ENCODE data around the gene ALG8.
A peak's percentile ranks its signal among the peaks of the same experiment; 100 is the strongest.

The ALG8 gene

DNA sequence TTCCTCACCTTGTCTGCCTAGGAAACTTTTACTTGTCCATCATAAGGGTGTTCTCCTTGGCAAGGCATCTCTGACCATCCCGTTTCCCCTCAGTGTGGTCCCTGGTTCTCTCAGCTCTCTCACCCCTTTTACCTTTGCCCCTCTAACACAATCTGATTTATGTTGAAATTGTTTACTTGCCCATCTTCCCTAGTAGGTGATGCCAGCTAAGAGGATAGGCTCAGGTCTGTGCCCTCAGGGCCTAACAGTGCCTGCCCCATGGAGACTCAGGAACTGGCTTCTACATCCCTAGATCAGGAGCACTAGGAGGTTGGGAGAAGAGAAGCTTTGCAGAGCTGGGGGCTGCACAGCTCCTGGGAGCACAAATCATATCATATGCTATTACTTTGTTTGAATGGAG lies 21.1 kb upstream of the ALG8 start:
- no peak overlapping the region for H3K4me3 ChIP-seq (replicated peaks; ENCODE audit: low read depth, low read length)
- TF ChIP-seq CTCF (IDR thresholded peaks at IDR 0.05; ENCODE audit: low read length, missing control alignments): no peak
- no peak for DNase-seq (ENCODE audit: low read depth)

DNA sequence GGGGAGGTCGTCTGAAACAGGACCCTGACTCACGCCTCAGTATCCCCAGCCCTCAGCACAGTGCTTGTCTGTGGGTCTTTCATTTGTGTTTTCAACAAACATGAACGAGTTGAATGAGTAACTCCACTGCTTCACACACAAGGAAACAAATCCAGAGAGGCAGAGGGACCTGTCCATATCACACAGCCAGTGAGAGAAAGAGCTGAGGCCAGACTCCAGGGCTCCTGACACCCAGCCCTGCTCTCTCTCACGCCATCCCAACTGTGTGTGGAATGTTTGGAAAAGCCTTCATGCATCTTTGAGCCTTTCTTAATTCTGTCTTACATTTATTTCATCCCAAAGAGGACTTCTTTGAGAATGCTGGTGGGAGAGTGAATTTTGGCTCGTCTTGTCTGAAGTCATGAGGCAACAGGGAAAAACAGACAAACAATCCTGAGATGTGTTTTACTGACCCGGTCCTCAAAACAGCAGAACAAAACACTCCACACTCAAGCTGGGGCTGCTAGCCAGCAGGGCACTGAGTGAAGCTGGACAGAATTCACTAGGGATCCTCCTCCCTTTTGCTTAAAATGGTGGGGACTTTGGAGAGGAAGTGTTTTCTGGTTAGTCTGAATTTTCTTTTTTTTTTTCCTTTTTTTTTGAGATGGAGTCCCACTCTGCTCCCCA lies 19.7 kb upstream of the ALG8 start:
- TF ChIP-seq CTCF (IDR thresholded peaks at IDR 0.05; ENCODE audit: low read length, missing control alignments): no peak
- DNase-seq (ENCODE audit: low read depth): no peak
- H3K4me3 ChIP-seq (replicated peaks; ENCODE audit: low read depth, low read length): no peak overlapping the region

DNA sequence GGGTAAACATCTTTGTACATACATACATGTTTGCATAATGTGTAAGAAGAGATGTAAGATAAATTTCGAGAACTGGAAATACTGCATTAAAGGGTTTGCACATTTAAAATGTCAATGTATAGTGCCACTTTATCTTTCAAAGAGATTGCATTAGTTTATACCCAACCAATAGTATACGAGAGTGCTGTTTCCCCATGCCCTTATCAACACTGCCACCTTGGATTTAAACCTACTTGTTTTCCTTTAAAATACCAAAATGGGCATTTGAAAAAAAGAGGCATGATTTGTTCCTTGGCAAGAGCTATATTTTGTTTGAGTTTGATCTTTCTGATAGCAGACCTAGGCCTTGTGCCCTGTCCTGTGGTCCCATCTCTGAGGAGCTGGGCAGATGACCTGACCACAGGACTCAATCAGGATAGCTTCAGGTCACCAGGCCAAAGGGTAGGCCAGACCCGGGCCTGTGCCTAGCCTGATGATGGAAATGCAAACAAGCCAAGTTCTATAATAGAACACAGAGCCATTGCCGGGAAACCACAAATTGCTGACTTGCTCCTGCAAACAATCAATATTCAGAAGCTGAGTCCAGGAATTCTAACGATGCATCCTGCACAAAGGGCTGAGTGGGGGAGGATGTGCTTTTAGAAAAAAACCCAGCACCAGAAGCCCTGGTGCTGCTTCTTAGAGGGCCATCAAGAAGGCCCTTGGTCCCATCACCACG lies 16.9 kb upstream of the ALG8 start:
- H3K4me3 ChIP-seq (replicated peaks; ENCODE audit: low read depth, low read length): no peak overlapping the region
- DNase-seq (ENCODE audit: low read depth): no peak
- TF ChIP-seq CTCF (IDR thresholded peaks at IDR 0.05; ENCODE audit: low read length, missing control alignments): no peak

- no peak overlapping the region for H3K4me3 ChIP-seq (replicated peaks; ENCODE audit: low read depth, low read length)
- no peak for DNase-seq (ENCODE audit: low read depth)
- TF ChIP-seq CTCF (IDR thresholded peaks at IDR 0.05; ENCODE audit: low read length, missing control alignments): no peak
Observed at GRCh38 chr11:78151804-78152203, 12.4 kb upstream of the ALG8 start.

DNA sequence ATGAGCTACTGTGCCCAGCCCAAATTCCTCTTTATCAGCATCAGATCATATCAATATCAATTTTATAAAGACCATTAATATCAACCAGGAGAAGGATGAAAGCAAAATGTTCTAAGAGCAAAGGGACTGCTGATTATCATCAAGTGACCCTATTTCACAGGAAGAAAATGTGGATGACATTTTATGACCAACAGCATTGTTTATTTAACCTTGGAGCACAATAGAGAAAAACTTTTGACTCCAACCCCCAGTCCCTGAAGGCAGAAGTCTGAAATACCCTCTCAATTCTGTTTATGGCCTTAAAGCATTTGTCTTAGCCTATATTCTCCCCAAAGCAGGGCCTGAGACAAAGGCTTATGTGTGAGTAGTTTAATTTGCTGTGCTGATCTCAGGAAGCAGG lies 11.3 kb upstream of the ALG8 start:
- TF ChIP-seq CTCF (IDR thresholded peaks at IDR 0.05; ENCODE audit: low read length, missing control alignments): no peak
- no peak for DNase-seq (ENCODE audit: low read depth)
- H3K4me3 ChIP-seq (replicated peaks; ENCODE audit: low read depth, low read length): no peak overlapping the region

DNA sequence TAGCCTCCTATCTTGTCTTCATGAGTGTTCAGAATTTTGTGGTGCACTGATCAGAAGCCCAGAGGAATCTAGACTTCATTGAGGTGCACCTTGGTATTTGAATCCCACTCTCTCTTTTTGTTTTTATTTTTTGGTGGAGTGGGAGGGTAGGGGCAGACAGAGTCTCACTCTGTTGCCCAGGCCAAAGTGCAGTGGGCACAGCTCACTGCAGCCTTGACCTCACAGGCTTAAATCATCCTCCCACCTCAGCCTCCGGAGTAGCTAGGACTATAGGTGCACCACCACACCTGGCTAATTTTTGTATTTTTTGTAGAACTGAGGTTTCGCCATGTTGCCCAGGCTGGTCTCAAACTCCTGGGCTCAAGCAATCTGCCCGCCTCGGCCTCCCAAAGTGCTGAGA lies 10.9 kb upstream of the ALG8 start:
- no peak for DNase-seq (ENCODE audit: low read depth)
- no peak for TF ChIP-seq CTCF (IDR thresholded peaks at IDR 0.05; ENCODE audit: low read length, missing control alignments)
- H3K4me3 ChIP-seq (replicated peaks; ENCODE audit: low read depth, low read length): no peak overlapping the region

- DNase-seq (ENCODE audit: low read depth): peak; percentile 77
- peak; percentile 48 for TF ChIP-seq CTCF (IDR thresholded peaks at IDR 0.05; ENCODE audit: low read length, missing control alignments)
- H3K4me3 ChIP-seq (replicated peaks; ENCODE audit: low read depth, low read length): no peak overlapping the region
Observed at GRCh38 chr11:78149646-78150045, 10.2 kb upstream of the ALG8 start.

Data from fibroblast of pulmonary artery (primary cell).